PC-9 (cell line): Measurements from ENCODE around the gene TTL. TPM values are rescaled to one million over a fixed set of nuclear protein-coding genes. Genes with fewer than 3 reads are reported as not detected.

ENCODE experiments used
- BruUV-seq: library from RNA; stranded (reverse); fragments of 400-500 nt; replicated peaks from 2 replicates; lab custom pipeline; 2021; lab: Mats Ljungman, UMichigan
- CTCF ChIA-PET: fragments of 300-600 bp; sonication (Branson Sonifier 250); formaldehyde crosslinking; loops from one replicate; lab custom pipeline; 2022; ENCODE audit warnings: antibody characterized with exemption; lab: Charles Lee
- POLR2A ChIA-PET: fragments of 300-600 bp; sonication (Branson Sonifier 250); formaldehyde crosslinking; loops from one replicate; lab custom pipeline; 2022; ENCODE audit warnings: antibody characterized with exemption; ENCODE audit not compliant: unreplicated experiment; lab: Charles Lee
- DNase-seq, 2 experiments: peaks; one replicate each; pipeline versions ENCODE4 v3.0.0 to v3.0.0-alpha.2; 2015 to 2022; ENCODE audit warnings: mixed read lengths in 1 of 2
- H2AFZ ChIP-seq: fragments of 200-600 bp; sonication (generic); 2 replicates; pipeline ENCODE4 v1.8.1; 2017; ENCODE audit warnings: antibody characterized with exemption
- H3F3A ChIP-seq: fragments of 200-600 bp; sonication (generic); 2 replicates; pipeline ENCODE4 v1.8.1; 2017; ENCODE audit warnings: antibody characterized with exemption, mild to moderate bottlenecking, low read depth; ENCODE audit not compliant: insufficient read depth
- H3K27ac ChIP-seq: fragments of 200-600 bp; sonication (generic); 2 replicates; pipeline ENCODE4 v1.6.1; 2016; ENCODE audit warnings: mixed run types
- H3K27me3 ChIP-seq: fragments of 200-600 bp; sonication (generic); 2 replicates; pipeline ENCODE4 v1.6.1; 2016; ENCODE audit warnings: low read depth, mixed run types; ENCODE audit not compliant: insufficient read depth
- H3K36me3 ChIP-seq: fragments of 200-600 bp; sonication (generic); 2 replicates; pipeline ENCODE4 v1.6.1; 2016; ENCODE audit warnings: low read depth, mixed run types
- H3K4me1 ChIP-seq: fragments of 200-600 bp; sonication (generic); replicated peaks from 2 replicates; pipeline ENCODE4 v1.6.1; 2016; ENCODE audit warnings: mixed run types; ENCODE audit not compliant: insufficient read depth
- H3K4me2 ChIP-seq: fragments of 200-600 bp; sonication (generic); 2 replicates; pipeline ENCODE4 v1.6.1; 2017; ENCODE audit warnings: mixed run types
- H3K4me3 ChIP-seq: fragments of 200-600 bp; sonication (generic); 2 replicates; pipeline ENCODE4 v1.6.1; 2016; ENCODE audit warnings: mixed run types
- H3K79me2 ChIP-seq: fragments of 200-600 bp; sonication (generic); 2 replicates; pipeline ENCODE4 v1.6.1; 2017; ENCODE audit warnings: low read depth, mixed run types
- H3K9me2 ChIP-seq: fragments of 200-600 bp; sonication (generic); 2 replicates; pipeline ENCODE4 v1.8.1; 2017; ENCODE audit warnings: mild to moderate bottlenecking; ENCODE audit not compliant: insufficient read depth
- H3K9me3 ChIP-seq: fragments of 200-600 bp; sonication (generic); 2 replicates; pipeline ENCODE4 v1.8.1; 2016; ENCODE audit warnings: low read depth; ENCODE audit not compliant: insufficient read depth
- H4K20me1 ChIP-seq: fragments of 200-600 bp; sonication (generic); 2 replicates; pipeline ENCODE4 v1.8.1; 2017; ENCODE audit not compliant: insufficient read depth
- EZH2 ChIP-seq: fragments of 200-600 bp; sonication (generic); IDR thresholded peaks from 2 replicates; pipeline ENCODE4 v1.8.0; 2017; ENCODE audit warnings: antibody characterized with exemption, low read depth
- intact Hi-C: fragments of 100-400 bp; cut with micrococcal nuclease; formaldehyde crosslinking; loops from one replicate; pipeline ENCODE4 v1.10.0; 2022; ENCODE audit not compliant: unreplicated experiment
- total RNA-seq: library from RNA; stranded (reverse); gene quantifications from 2 replicates; pipeline ENCODE4 v1.2.3, GENCODE V29; 2021
- TF ChIP-seq, protein P1 (sequence below): fragments of 200-600 bp; sonication (generic); conservative IDR thresholded peaks from 2 replicates; pipeline ENCODE4 v1.6.1; 2017; ENCODE audit warnings: mixed run types, antibody characterized with exemption, mild to moderate bottlenecking, moderate library complexity

Gene TTL
- total RNA-seq, 1 experiment from 2014 or later: 25.4 TPM

DNA sequence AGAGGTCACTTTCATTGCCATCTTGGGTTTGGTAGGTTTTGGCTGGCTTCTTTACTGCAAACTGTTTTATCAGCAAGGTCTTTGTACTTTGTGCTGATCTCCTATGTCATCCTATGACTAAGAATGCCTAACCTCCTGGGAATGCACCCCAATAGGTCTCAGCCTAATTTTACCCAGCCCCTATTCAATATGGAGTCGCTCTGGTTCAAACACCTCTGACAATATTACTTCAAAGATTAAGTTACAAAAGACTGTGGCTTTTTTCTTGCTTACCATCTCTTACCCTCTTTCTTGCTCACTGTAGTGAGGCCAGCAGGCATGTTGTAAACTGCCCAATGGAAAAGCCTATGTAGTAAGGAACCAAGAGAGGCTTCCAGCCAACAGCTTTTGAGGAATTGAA is 30.6 kb upstream of the TTL start:
- no peak for TF ChIP-seq EZH2
- TF ChIP-seq, protein P1, sequence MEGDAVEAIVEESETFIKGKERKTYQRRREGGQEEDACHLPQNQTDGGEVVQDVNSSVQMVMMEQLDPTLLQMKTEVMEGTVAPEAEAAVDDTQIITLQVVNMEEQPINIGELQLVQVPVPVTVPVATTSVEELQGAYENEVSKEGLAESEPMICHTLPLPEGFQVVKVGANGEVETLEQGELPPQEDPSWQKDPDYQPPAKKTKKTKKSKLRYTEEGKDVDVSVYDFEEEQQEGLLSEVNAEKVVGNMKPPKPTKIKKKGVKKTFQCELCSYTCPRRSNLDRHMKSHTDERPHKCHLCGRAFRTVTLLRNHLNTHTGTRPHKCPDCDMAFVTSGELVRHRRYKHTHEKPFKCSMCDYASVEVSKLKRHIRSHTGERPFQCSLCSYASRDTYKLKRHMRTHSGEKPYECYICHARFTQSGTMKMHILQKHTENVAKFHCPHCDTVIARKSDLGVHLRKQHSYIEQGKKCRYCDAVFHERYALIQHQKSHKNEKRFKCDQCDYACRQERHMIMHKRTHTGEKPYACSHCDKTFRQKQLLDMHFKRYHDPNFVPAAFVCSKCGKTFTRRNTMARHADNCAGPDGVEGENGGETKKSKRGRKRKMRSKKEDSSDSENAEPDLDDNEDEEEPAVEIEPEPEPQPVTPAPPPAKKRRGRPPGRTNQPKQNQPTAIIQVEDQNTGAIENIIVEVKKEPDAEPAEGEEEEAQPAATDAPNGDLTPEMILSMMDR: no peak
- no peak overlapping the region for H2AFZ ChIP-seq
- H4K20me1 ChIP-seq: no peaks in the 10 kb centered on the region
- H3K27me3 ChIP-seq: 0 out of 2 replicates have a peak, but pooled peaks cover under 1% of the 10 kb centered on the region
- H3K36me3 ChIP-seq: no peaks in the 10 kb centered on the region
- ChIA-PET POLR2A (no interaction called here), CTCF (interaction anchor here (0.5 kb wide), 1 partner anchor 38 kb away, joined by 3 read pairs; no protein-coding TSS in a partner anchor)
- no peaks in the 10 kb centered on the region for H3K9me2 ChIP-seq
- intact Hi-C loops: no loop called here
- no peaks in the 10 kb centered on the region for H3K4me1 ChIP-seq
- BruUV-seq: no TSS peak
- no peak overlapping the region for H3K4me2 ChIP-seq
- H3K4me3 ChIP-seq: no peak overlapping the region
- no peaks in the 10 kb centered on the region for H3K79me2 ChIP-seq
- no peaks in the 10 kb centered on the region for H3K9me3 ChIP-seq
- H3F3A ChIP-seq: no peaks in the 10 kb centered on the region
- H3K27ac ChIP-seq: no peak overlapping the region
- DNase-seq: no peak

DNA sequence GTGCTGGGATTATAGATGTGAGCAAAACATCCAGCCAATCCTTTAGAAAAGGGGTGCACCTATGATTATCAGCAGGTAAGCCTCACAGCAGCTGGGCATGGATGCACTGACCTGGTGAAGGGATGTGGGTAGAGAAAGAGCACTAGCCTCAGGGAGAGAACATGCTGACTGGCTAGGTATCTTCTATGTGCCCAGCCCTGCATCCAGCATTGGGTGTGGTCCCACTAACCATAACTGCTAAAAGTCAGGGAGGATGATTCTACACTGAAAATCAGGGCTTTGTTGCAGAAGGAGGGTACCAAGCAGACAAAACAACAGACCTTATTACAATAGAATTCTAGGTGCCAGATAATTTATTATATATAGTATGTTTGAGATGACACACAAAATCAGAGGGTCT is 27.4 kb upstream of the TTL start:
- ChIA-PET POLR2A (no interaction called here), CTCF (no interaction called here)
- no TSS peak for BruUV-seq
- Histone ChIP-seq H3K79me2 (no peaks in the 10 kb centered on the region), H3K9me3 (no peaks in the 10 kb centered on the region), H3K36me3 (no peaks in the 10 kb centered on the region), H2AFZ (no peak overlapping the region), H3K9me2 (no peaks in the 10 kb centered on the region), H3K4me1 (no peaks in the 10 kb centered on the region), H3K4me2 (no peak overlapping the region), H3F3A (no peaks in the 10 kb centered on the region), H3K4me3 (no peak overlapping the region), H3K27ac (no peak overlapping the region), H3K27me3 (peaks cover 5% of the 10 kb centered on the region; the same call in 1 of the 2 replicates), H4K20me1 (no peaks in the 10 kb centered on the region)
- TF ChIP-seq, protein P1: no peak
- TF ChIP-seq EZH2: no peak
- no peak for DNase-seq
- intact Hi-C loops: no loop called here

DNA sequence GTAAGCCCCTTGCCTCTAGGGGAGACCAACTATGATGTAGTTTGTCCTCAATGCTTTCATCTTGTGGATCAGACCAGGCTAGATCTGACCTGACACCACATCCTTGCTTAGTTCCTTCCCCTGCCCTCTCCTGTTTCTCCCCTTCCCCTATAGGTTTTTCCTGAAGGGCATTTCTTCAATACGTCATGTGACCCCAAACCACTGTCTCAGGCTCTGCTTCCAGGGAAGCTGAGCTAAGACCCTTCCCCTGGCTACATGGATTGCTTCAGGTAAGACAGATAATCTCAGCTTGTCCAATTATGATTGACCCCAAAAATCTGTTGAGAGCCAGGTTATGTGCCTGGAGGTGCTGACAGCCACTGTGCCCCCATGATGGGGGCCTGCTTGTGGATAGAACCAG is 22.6 kb upstream of the TTL start:
- ChIA-PET POLR2A (no interaction called here), CTCF (no interaction called here)
- BruUV-seq: no TSS peak

More for the DNA sequence above, 22.6 kb upstream of the TTL start:
- Histone ChIP-seq H3K9me2 (no peaks in the 10 kb centered on the region), H3K4me1 (no peaks in the 10 kb centered on the region), H3K27me3 (peaks cover 5% of the 10 kb centered on the region; the same call in 1 of the 2 replicates), H3F3A (no peaks in the 10 kb centered on the region), H4K20me1 (no peaks in the 10 kb centered on the region), H3K4me3 (no peak overlapping the region), H3K36me3 (no peaks in the 10 kb centered on the region), H3K27ac (no peak overlapping the region), H3K9me3 (no peaks in the 10 kb centered on the region), H3K4me2 (no peak overlapping the region), H2AFZ (no peak overlapping the region), H3K79me2 (no peaks in the 10 kb centered on the region)
- no peak for DNase-seq
- intact Hi-C loops: no loop called here
- TF ChIP-seq, protein P1: no peak
- no peak for TF ChIP-seq EZH2
